Measurements from ENCODE around the gene DOCK9. TPM values are rescaled to one million over a fixed set of nuclear protein-coding genes. Genes with fewer than 3 reads are reported as not detected.

Gene DOCK9
- total and polyA plus RNA-seq, 9 of the 15 experiments (the other 6 are each of a cell fraction or from before 2014, with no cell fraction given) = 3.5 to 25.3 (median 16.7) TPM

- intact Hi-C loops (cut with micrococcal nuclease) = loop anchor here (10.0 kb wide), 1 partner anchor 86 kb away; no protein-coding TSS in a partner anchor
- in situ Hi-C loops (cut with MboI) = no loop called here
- BruUV-seq (replicated peaks) = no TSS peak
- peaks cover 0 to 20% of the 10 kb centered on the region in 2 experiments; a peak in 3 of 5 replicates for H3K4me1 ChIP-seq (replicated peaks in 1 of 2; ENCODE audit: control insufficient read depth in 2 of 2, insufficient read depth in 2 of 2, low read length in 2 of 2)
- H3K9me3 ChIP-seq (replicated peaks; ENCODE audit: control insufficient read depth, insufficient read depth, low read depth, low read length) = no peaks in the 10 kb centered on the region
- no peaks in the 10 kb centered on the region for H3K36me3 ChIP-seq (ENCODE audit: control insufficient read depth, insufficient read depth, low read length)
- H4K20me1 ChIP-seq (replicated peaks; ENCODE audit: control insufficient read depth, insufficient read depth, low read length) = no peaks in the 10 kb centered on the region
- CTCF ChIA-PET (ENCODE audit: low intra/inter-chr PET ratio) = no interaction called here
- H3K27me3 ChIP-seq (ENCODE audit: control insufficient read depth in 2 of 2, insufficient read depth in 2 of 2, low read length in 2 of 2) = no peaks in the 10 kb centered on the region
- H3K4me2 ChIP-seq (ENCODE audit: insufficient read depth, low read length) = no peak overlapping the region; the same call in 1 of the 2 replicates
- H3K4me3 ChIP-seq = no peak overlapping the region
- H3K9me1 ChIP-seq (ENCODE audit: control insufficient read depth, insufficient read depth, low read length) = peaks cover 4% of the 10 kb centered on the region
- peak in 1 of 4 experiments; percentile 14 for DNase-seq (ENCODE audit: extremely low read depth in 1 of 4, low spot score in 3 of 4)
- no peaks in the 10 kb centered on the region; the same call in 2 of the 3 replicates for H3K79me2 ChIP-seq (ENCODE audit: control insufficient read depth, insufficient read depth, low read length)
- peak; percentile 60 for FAIRE-seq
- POLR2A ChIA-PET = interaction anchor here (0.5 kb wide), 1 partner anchor 15 kb away, joined by 4 read pairs; no protein-coding TSS in a partner anchor
- WGBS (ENCODE audit: insufficient coverage, low coverage, missing lambda C conversion rate) = 21% methylated on average over 5 of the region's 8 CpGs
- ATAC-seq = peak; percentile 37; the same call in 2 of the 3 replicates
- no peak overlapping the region for H2AFZ ChIP-seq (ENCODE audit: low read depth, low read length)
- H3K27ac ChIP-seq (ENCODE audit: extremely low read depth, low read depth, low read length) = no peak overlapping the region
- no peak overlapping the region for H3K9ac ChIP-seq (ENCODE audit: insufficient read depth in 1 of 2, low read depth in 2 of 2, low read length in 2 of 2)
- TF ChIP-seq CXXC5 (CRISPR knock-in tag; IDR thresholded peaks at IDR 0.05) (peak; percentile 15; the same call in 1 of the 2 replicates), SMAD4 (CRISPR knock-in tag; conservative IDR thresholded peaks at IDR 0.05) (no peak), ATF3 (IDR thresholded peaks at IDR 0.05) (peak; percentile 15; the same call in 1 of the 2 replicates), ATF3 (CRISPR knock-in tag; conservative IDR thresholded peaks at IDR 0.05) (no peak), NFRKB (IDR thresholded peaks at IDR 0.05; ENCODE audit: low read depth) (no peak), NR0B1 (IDR thresholded peaks at IDR 0.05; ENCODE audit: partially characterized antibody) (no peak), HMBOX1 (IDR thresholded peaks at IDR 0.05) (0 out of 2 replicates have a peak, but pooled peaks have one; percentile 22), ZNF644 (tag; IDR thresholded peaks at IDR 0.05; ENCODE audit: low read depth) (no peak), FOSL1 (tag; conservative IDR thresholded peaks at IDR 0.05) (peak; percentile 86), CTBP1 (IDR thresholded peaks at IDR 0.05; ENCODE audit: borderline replicate concordance) (peak; percentile 19; the same call in 1 of the 2 replicates), MEIS2 (IDR thresholded peaks at IDR 0.05; ENCODE audit: partially characterized antibody) (peak; percentile 69), JUND (IDR thresholded peaks at IDR 0.05; ENCODE audit: borderline replicate concordance, low read depth, low read length) (peak; percentile 72), JUND (tag; IDR thresholded peaks at IDR 0.05; ENCODE audit: borderline replicate concordance, low read depth, low read length) (peak; percentile 29; the same call in 2 of the 3 replicates), ARID1B (IDR thresholded peaks at IDR 0.05) (peak; percentile 53; the same call in 1 of the 2 replicates), PRPF4 (IDR thresholded peaks at IDR 0.05; ENCODE audit: insufficient read depth, low read depth, low read length, poor library complexity, severe bottlenecking) (no peak), SMARCA4 (IDR thresholded peaks at IDR 0.05) (peak; percentile 17; the same call in 1 of the 2 replicates), CREM (IDR thresholded peaks at IDR 0.05; ENCODE audit: low read depth) (0 out of 2 replicates have a peak, but pooled peaks have one; percentile 31), MECOM (CRISPR knock-in tag; IDR thresholded peaks at IDR 0.05) (peak; percentile 88), NR2C2 (CRISPR knock-in tag; IDR thresholded peaks at IDR 0.05) (no peak), NR2C2 (tag; IDR thresholded peaks at IDR 0.05) (peak; percentile 28; the same call in 1 of the 2 replicates)
These were observed 21.2 kb upstream of the DOCK9 start for GRCh38 chr13:98998831-98999638.

Measured in K562 (cell line).